Keratinocyte (primary cell): ENCODE measurements around the gene GPR146. TPM values are rescaled to one million over a fixed set of nuclear protein-coding genes. Genes with fewer than 3 reads are reported as not detected.

Experiments
- DNase-seq: peaks from one replicate; pipeline ENCODE4 v3.0.0-alpha.2; 2011; ENCODE audit warnings: low read depth, missing footprints, low spot score
- FAIRE-seq: peaks from 2 replicates; lab custom pipeline; 2011; peaks lifted over from hg19 to GRCh38; lab: Jason Lieb, UNC
- H2AFZ ChIP-seq: 2 replicates; pipeline ENCODE4 v1.6.0; 2012; ENCODE audit warnings: low read length, control low read depth, inconsistent platforms; ENCODE audit not compliant: control insufficient read depth
- H3K27ac ChIP-seq: 2 replicates; pipeline ENCODE4 v1.5.1; 2011; ENCODE audit warnings: low read length; ENCODE audit not compliant: control insufficient read depth, insufficient read depth
- H3K27me3 ChIP-seq: 3 replicates; pipeline ENCODE4 v1.6.0; 2011; ENCODE audit warnings: low read length; ENCODE audit not compliant: control insufficient read depth, insufficient read depth; ENCODE audit errors: extremely low read depth
- H3K36me3 ChIP-seq, 2 experiments: 2 replicates in 1 of 2; 3 replicates in 1 of 2; pipeline ENCODE4 v1.5.1; 2011; ENCODE audit warnings: low read length in 2 of 2, mild to moderate bottlenecking in 1 of 2; ENCODE audit not compliant: control insufficient read depth in 2 of 2, insufficient read depth in 2 of 2; ENCODE audit errors: extremely low read depth in 1 of 2
- H3K4me1 ChIP-seq: 3 replicates; pipeline ENCODE4 v1.5.1; 2011; ENCODE audit warnings: low read length; ENCODE audit not compliant: control insufficient read depth, insufficient read depth; ENCODE audit errors: extremely low read depth
- H3K4me2 ChIP-seq: 3 replicates; pipeline ENCODE4 v1.6.0; 2011; ENCODE audit warnings: low read depth, low read length; ENCODE audit not compliant: control insufficient read depth, insufficient read depth; ENCODE audit errors: extremely low read depth
- H3K4me3 ChIP-seq, 3 experiments: fragments of 200-600 bp in 1 of 3; sonication (generic) in 1 of 3; 2 replicates in 2 of 3; 3 replicates in 1 of 3; pipeline ENCODE4 v1.5.1; 2011 to 2016; ENCODE audit warnings: low read length in 3 of 3, mild to moderate bottlenecking in 3 of 3, control low read depth in 2 of 3, inconsistent platforms in 1 of 3, low read depth in 1 of 3, mixed read lengths in 1 of 3, mixed run types in 1 of 3, moderate library complexity in 1 of 3; ENCODE audit not compliant: control insufficient read depth in 2 of 3, insufficient read depth in 2 of 3; ENCODE audit errors: extremely low read depth in 1 of 3
- H3K79me2 ChIP-seq: 2 replicates; pipeline ENCODE4 v1.6.0; 2012; ENCODE audit warnings: low read length; ENCODE audit not compliant: control insufficient read depth, insufficient read depth
- H3K9ac ChIP-seq: 3 replicates; pipeline ENCODE4 v1.6.0; 2011; ENCODE audit warnings: low read length; ENCODE audit not compliant: control insufficient read depth, insufficient read depth; ENCODE audit errors: extremely low read depth
- H3K9me1 ChIP-seq: 3 replicates; pipeline ENCODE4 v1.6.0; 2011; ENCODE audit warnings: low read length; ENCODE audit not compliant: control insufficient read depth, insufficient read depth; ENCODE audit errors: extremely low read depth
- H3K9me3 ChIP-seq: 2 replicates; pipeline ENCODE4 v1.5.1; 2012; ENCODE audit warnings: low read depth, low read length; ENCODE audit not compliant: control insufficient read depth
- H4K20me1 ChIP-seq: 3 replicates; pipeline ENCODE4 v1.6.0; 2011; ENCODE audit warnings: low read length; ENCODE audit not compliant: control insufficient read depth, insufficient read depth; ENCODE audit errors: extremely low read depth
- EZH2 ChIP-seq: IDR thresholded peaks from one replicate; pipeline ENCODE4 v1.6.1; 2012; ENCODE audit warnings: inconsistent platforms, mild to moderate bottlenecking, low read length, moderate library complexity
- dilution Hi-C: fragments of 300-500 bp; cut with MboI; formaldehyde crosslinking; loops from one replicate; pipeline ENCODE4 v1.7.0; 2020; ENCODE audit warnings: low sequenced_read_pairs; ENCODE audit not compliant: extremely low pct_ligation_motif_present
- polyA plus RNA-seq, 5 experiments: library from polyadenylated mRNA; depleted of rRNA in 3 of 5; stranded (reverse) in 3 of 5; stranded (forward) in 1 of 5; unstranded in 1 of 5; fragments of >200 nt; gene quantifications; 1 replicate in 1 of 5; 2 replicates in 3 of 5; 3 replicates in 1 of 5; pipeline versions ENCODE4 v1.2.1 to v1.2.3, GENCODE V29; 2011 to 2012; ENCODE audit warnings: missing spikeins in 2 of 5, low read depth in 1 of 5, low replicate concordance in 1 of 5
- TF ChIP-seq, protein P1 (sequence below), 3 experiments: IDR thresholded peaks in 1 of 3; conservative IDR thresholded peaks in 1 of 3; optimal IDR thresholded peaks in 1 of 3; 2 replicates in 2 of 3; 3 replicates in 1 of 3; pipeline versions ENCODE3 to v1.5.1; 2011; ENCODE audit warnings: low read length in 3 of 3, mild to moderate bottlenecking in 3 of 3, moderate library complexity in 2 of 3, control low read depth in 1 of 3, inconsistent platforms in 1 of 3; ENCODE audit not compliant: insufficient read depth in 2 of 3; ENCODE audit errors: extremely low read depth in 1 of 3

GPR146 gene
- polyA plus RNA-seq, 1 donor (not counting 4 experiments of a cell fraction or from before 2014, with no cell fraction given), result 0.13 TPM

DNA sequence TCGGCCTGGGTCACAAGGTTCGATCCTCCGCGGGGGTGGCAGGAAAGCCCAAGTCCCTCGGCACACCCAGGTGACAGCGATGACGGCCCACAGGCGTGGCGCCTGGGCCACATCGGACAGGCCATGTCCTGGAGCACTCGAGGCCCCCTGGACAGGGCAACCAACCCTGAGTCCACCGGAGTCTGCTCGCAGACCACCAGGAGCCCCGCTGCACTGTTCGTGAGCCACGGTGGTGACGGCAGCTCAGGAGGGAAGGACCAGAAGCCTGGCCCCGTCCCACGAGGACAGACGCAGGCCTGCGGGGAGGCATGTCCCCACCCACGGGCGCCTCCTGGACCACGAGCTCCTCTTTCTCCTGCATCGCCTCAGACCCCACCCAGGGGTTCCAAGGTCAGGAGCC, 22.4 kb upstream of the GPR146 start:
- dilution Hi-C loops, result no loop called here
- H3K36me3 ChIP-seq, result peaks cover 2 to 12% of the 10 kb centered on the region in 2 experiments

DNA sequence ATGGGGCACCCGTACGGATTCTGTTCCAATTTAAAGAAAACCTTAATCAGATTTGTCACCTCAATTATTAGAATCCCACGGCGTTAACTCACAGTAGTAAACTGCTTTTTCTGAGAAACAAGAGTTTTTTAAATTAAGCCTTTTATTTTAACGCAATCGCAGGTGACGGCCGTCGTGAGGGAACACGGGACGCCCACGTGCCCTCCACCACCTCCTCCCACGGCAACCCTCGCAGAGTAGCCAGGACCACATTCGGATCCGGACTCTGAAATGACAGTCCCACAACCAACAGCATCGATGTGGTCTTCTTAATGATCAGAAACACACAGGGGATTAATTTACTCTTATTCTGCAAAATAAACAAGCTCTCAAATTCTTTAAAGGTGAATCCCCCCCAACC, 22.0 kb upstream of the GPR146 start:
- TF ChIP-seq, protein P1, sequence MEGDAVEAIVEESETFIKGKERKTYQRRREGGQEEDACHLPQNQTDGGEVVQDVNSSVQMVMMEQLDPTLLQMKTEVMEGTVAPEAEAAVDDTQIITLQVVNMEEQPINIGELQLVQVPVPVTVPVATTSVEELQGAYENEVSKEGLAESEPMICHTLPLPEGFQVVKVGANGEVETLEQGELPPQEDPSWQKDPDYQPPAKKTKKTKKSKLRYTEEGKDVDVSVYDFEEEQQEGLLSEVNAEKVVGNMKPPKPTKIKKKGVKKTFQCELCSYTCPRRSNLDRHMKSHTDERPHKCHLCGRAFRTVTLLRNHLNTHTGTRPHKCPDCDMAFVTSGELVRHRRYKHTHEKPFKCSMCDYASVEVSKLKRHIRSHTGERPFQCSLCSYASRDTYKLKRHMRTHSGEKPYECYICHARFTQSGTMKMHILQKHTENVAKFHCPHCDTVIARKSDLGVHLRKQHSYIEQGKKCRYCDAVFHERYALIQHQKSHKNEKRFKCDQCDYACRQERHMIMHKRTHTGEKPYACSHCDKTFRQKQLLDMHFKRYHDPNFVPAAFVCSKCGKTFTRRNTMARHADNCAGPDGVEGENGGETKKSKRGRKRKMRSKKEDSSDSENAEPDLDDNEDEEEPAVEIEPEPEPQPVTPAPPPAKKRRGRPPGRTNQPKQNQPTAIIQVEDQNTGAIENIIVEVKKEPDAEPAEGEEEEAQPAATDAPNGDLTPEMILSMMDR (optimal IDR thresholded peaks at IDR 0.05 in 1 of 3, IDR thresholded peaks at IDR 0.05 in 1 of 3, conservative IDR thresholded peaks at IDR 0.05 in 1 of 3; ENCODE audit: extremely low read depth in 1 of 3, insufficient read depth in 2 of 3, low read length in 3 of 3), result no peak
- TF ChIP-seq EZH2, result no peak
- Histone ChIP-seq H3K9me3 (no peaks in the 10 kb centered on the region), H3K27me3 (no peaks in the 10 kb centered on the region), H2AFZ (no peak overlapping the region), H3K9me1 (no peaks in the 10 kb centered on the region), H3K36me3 (peaks cover 2 to 12% of the 10 kb centered on the region in 2 experiments), H3K4me1 (peaks cover 3% of the 10 kb centered on the region), H3K9ac (no peak overlapping the region), H3K27ac (no peak overlapping the region), H3K4me2 (no peak overlapping the region), H4K20me1 (peaks cover 13% of the 10 kb centered on the region), H3K79me2 (peaks cover 56% of the 10 kb centered on the region), H3K4me3 (no peak overlapping the region)
- FAIRE-seq, result no peak
- DNase-seq, result no peak
- dilution Hi-C loops, result no loop called here

More for the DNA sequence above, 22.4 kb upstream of the GPR146 start:
- TF ChIP-seq, protein P1 (optimal IDR thresholded peaks at IDR 0.05 in 1 of 3, IDR thresholded peaks at IDR 0.05 in 1 of 3, conservative IDR thresholded peaks at IDR 0.05 in 1 of 3; ENCODE audit: extremely low read depth in 1 of 3, insufficient read depth in 2 of 3, low read length in 3 of 3), result no peak
- no peak for TF ChIP-seq EZH2
- DNase-seq, result no peak
- Histone ChIP-seq H3K4me1 (no peaks in the 10 kb centered on the region), H3K9me3 (no peaks in the 10 kb centered on the region), H3K27ac (no peak overlapping the region), H4K20me1 (peaks cover 13% of the 10 kb centered on the region), H3K4me3 (no peak overlapping the region), H3K9ac (no peak overlapping the region), H3K79me2 (peaks cover 54% of the 10 kb centered on the region), H2AFZ (no peak overlapping the region), H3K9me1 (no peaks in the 10 kb centered on the region), H3K4me2 (no peak overlapping the region), H3K27me3 (no peaks in the 10 kb centered on the region)
- no peak for FAIRE-seq
